ENCODE results near the gene CST7. TPM values are rescaled to one million over a fixed set of nuclear protein-coding genes. Genes with fewer than 3 reads are reported as not detected.

CST7 gene
- total RNA-seq, 1 donor from 2014 or later, result not detected

DNA sequence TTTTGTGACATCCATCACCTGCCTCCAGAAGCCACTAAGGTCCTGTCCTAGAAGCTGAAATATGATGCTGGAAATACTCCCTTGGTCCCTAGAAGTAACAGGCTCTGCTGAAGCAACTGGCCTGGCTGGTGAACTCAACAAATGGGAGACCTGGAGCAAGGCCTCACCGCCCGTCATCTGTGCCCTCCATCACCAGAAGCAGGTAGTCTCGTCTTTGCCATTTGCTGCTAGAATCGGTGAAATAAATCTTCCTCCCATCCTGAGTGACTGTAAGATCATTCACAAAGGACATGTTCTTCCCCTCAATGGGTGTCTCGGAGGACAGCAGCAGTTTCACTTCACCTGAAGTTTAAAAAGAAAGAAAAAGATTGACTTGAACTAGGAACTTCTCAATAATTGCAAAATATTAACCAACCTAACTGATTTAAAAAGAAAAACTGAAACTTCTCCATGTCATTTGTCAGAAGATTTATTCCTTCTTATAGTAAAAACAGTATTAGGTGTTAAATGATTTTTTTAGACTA, 21.0 kb downstream of the CST7 start:
- Mint-ChIP-seq H3K9me3 (ENCODE audit: unreplicated experiment) (no peaks in the 10 kb centered on the region), H3K36me3 (ENCODE audit: unreplicated experiment) (peaks cover 51% of the 10 kb centered on the region), H3K27me3 (ENCODE audit: unreplicated experiment) (no peaks in the 10 kb centered on the region), H3K4me1 (ENCODE audit: unreplicated experiment) (peaks cover 2% of the 10 kb centered on the region), H3K27ac (ENCODE audit: unreplicated experiment) (no peak overlapping the region), H3K4me3 (ENCODE audit: unreplicated experiment) (no peak overlapping the region)
- no peak for DNase-seq (ENCODE audit: extremely low spot score, unreplicated experiment)
- TF ChIP-seq, protein P1, sequence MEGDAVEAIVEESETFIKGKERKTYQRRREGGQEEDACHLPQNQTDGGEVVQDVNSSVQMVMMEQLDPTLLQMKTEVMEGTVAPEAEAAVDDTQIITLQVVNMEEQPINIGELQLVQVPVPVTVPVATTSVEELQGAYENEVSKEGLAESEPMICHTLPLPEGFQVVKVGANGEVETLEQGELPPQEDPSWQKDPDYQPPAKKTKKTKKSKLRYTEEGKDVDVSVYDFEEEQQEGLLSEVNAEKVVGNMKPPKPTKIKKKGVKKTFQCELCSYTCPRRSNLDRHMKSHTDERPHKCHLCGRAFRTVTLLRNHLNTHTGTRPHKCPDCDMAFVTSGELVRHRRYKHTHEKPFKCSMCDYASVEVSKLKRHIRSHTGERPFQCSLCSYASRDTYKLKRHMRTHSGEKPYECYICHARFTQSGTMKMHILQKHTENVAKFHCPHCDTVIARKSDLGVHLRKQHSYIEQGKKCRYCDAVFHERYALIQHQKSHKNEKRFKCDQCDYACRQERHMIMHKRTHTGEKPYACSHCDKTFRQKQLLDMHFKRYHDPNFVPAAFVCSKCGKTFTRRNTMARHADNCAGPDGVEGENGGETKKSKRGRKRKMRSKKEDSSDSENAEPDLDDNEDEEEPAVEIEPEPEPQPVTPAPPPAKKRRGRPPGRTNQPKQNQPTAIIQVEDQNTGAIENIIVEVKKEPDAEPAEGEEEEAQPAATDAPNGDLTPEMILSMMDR (IDR thresholded peaks at IDR 0.05), result no peak

DNA sequence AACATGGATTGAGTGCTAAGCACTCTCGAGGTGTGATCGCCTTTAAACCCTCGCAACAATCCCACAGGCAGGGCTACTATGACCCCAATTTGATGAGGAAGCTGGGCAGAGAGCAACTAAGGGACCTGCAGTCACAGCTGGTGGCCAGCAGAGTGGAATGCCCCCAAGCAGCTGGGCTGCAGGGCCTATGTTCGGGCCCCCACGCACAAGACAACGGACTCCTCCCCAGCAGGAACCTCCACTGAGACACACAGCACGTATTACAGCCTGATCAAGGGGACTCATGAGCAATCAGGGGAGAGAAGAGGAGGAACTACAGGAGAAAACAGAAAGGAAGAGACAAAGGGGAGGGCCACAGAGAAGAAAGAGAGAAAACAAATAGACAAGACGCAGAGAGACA, 21.7 kb downstream of the CST7 start:
- H3K27ac Mint-ChIP-seq (ENCODE audit: unreplicated experiment), result no peak overlapping the region
- peaks cover 57% of the 10 kb centered on the region for H3K36me3 Mint-ChIP-seq (ENCODE audit: unreplicated experiment)
- TF ChIP-seq, protein P1 (IDR thresholded peaks at IDR 0.05), result no peak
- DNase-seq (ENCODE audit: extremely low spot score, unreplicated experiment), result no peak
- H3K4me3 Mint-ChIP-seq (ENCODE audit: unreplicated experiment), result no peak overlapping the region
- H3K4me1 Mint-ChIP-seq (ENCODE audit: unreplicated experiment), result peaks cover 2% of the 10 kb centered on the region
- H3K9me3 Mint-ChIP-seq (ENCODE audit: unreplicated experiment), result peaks cover 5% of the 10 kb centered on the region
- H3K27me3 Mint-ChIP-seq (ENCODE audit: unreplicated experiment), result no peaks in the 10 kb centered on the region

DNA sequence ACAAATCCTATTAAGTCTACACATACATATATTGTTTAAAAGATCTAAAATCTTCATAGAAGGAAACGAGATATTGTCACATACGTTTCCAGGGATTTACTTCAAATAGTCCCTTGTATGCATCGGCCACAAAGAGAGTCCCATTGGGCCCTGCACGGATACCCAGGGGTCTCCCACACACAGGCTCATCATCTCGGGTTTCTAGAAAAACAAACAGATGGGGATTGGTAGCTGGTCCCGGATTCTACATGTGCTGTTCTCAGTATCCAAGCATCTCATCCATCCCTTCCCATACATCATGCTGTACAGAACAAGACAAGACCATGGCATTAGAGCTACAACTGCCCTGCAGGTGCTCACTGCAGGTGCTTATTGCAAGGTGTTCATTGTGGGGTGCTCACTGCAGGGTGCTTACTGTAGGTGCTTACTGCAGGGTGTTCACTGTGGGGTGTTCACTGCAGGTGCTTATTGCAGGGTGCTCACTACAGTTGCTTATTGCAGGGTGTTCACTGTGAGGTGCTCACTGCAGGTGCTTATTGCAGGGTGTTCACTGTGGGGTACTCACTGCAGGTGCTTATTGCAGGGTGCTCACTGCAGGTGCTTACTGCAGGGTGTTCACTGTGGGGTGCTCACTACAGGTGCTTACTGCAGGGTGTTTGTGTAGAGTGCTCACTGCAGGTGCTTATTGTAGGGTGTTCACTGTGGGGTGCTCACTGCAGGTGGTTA, 22.5 kb downstream of the CST7 start:
- peaks cover 61% of the 10 kb centered on the region for H3K36me3 Mint-ChIP-seq (ENCODE audit: unreplicated experiment)
- H3K4me1 Mint-ChIP-seq (ENCODE audit: unreplicated experiment), result peaks cover 2% of the 10 kb centered on the region
- TF ChIP-seq, protein P1 (IDR thresholded peaks at IDR 0.05), result no peak

GRCh38 chr20:24972341-24972740, 23.3 kb downstream of the CST7 start:
- peaks cover 16% of the 10 kb centered on the region for H3K9me3 Mint-ChIP-seq (ENCODE audit: unreplicated experiment)
- peaks cover 2% of the 10 kb centered on the region for H3K4me1 Mint-ChIP-seq (ENCODE audit: unreplicated experiment)
- H3K27ac Mint-ChIP-seq (ENCODE audit: unreplicated experiment), result no peak overlapping the region
- no peak overlapping the region for H3K4me3 Mint-ChIP-seq (ENCODE audit: unreplicated experiment)
- H3K36me3 Mint-ChIP-seq (ENCODE audit: unreplicated experiment), result peaks cover 67% of the 10 kb centered on the region
- H3K27me3 Mint-ChIP-seq (ENCODE audit: unreplicated experiment), result no peaks in the 10 kb centered on the region
- no peak for DNase-seq (ENCODE audit: extremely low spot score, unreplicated experiment)
- TF ChIP-seq, protein P1 (IDR thresholded peaks at IDR 0.05), result no peak

More for the DNA sequence above, 22.5 kb downstream of the CST7 start:
- Mint-ChIP-seq H3K4me3 (ENCODE audit: unreplicated experiment) (no peak overlapping the region), H3K27me3 (ENCODE audit: unreplicated experiment) (no peaks in the 10 kb centered on the region), H3K27ac (ENCODE audit: unreplicated experiment) (no peak overlapping the region), H3K9me3 (ENCODE audit: unreplicated experiment) (peaks cover 12% of the 10 kb centered on the region)
- DNase-seq (ENCODE audit: extremely low spot score, unreplicated experiment), result no peak

DNA sequence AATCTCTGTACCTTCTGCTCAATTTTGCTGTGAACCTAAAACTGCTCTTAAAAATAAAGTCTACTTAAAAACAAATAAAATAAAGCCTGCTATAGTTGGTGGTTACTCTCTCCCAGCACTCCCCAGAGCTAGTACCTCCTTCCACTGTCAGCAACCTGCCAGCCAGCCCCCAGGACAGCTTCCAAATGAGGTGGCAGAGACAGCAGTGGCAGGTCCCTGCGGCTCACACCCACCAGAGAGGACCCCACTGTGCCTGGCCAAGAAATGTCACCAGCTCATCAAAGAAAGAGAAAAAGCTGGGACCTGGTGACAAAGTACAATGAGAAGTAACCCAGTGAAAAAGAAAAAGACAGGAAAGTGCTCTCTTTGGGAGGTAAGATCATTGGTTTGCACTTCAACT, 28.3 kb downstream of the CST7 start:
- Mint-ChIP-seq H3K4me1 (ENCODE audit: unreplicated experiment) (peaks cover 2% of the 10 kb centered on the region), H3K9me3 (ENCODE audit: unreplicated experiment) (peaks cover 16% of the 10 kb centered on the region), H3K27ac (ENCODE audit: unreplicated experiment) (no peak overlapping the region), H3K36me3 (ENCODE audit: unreplicated experiment) (peaks cover 74% of the 10 kb centered on the region), H3K4me3 (ENCODE audit: unreplicated experiment) (no peak overlapping the region), H3K27me3 (ENCODE audit: unreplicated experiment) (no peaks in the 10 kb centered on the region)
- TF ChIP-seq, protein P1 (IDR thresholded peaks at IDR 0.05), result no peak
- DNase-seq (ENCODE audit: extremely low spot score, unreplicated experiment), result no peak
